Psoas muscle (tissue), 8 donors: Measurements from ENCODE around the gene ZBTB38. TPM values are rescaled to one million over a fixed set of nuclear protein-coding genes. Genes with fewer than 3 reads are reported as not detected.

Experiments used
- ATAC-seq, 4 donors: fragments of 200-7000 bp; cut with Tn5 transposase; one replicate each; pipeline ENCODE4 v1.9.1; 2020; ENCODE audit warnings: moderate library complexity in 3 of 4, mild to moderate bottlenecking in 2 of 4
- DNase-seq, 2 donors: peaks; one replicate each; pipeline ENCODE4 v3.0.0-alpha.2; 2020
- H3K27ac ChIP-seq: fragments of 200-600 bp; one replicate; pipeline ENCODE4 v1.8.0; 2022
- H3K27me3 ChIP-seq, 3 donors: fragments of 200-600 bp in 1 of 3; one replicate each; pipeline versions ENCODE4 v1.6.1 to v1.8.0; 2013 to 2022; ENCODE audit warnings: low read length in 2 of 3, mild to moderate bottlenecking in 2 of 3, moderate library complexity in 1 of 3; ENCODE audit not compliant: insufficient read depth in 3 of 3
- H3K36me3 ChIP-seq, 2 donors: fragments of 200-600 bp in 1 of 2; one replicate each; pipeline versions ENCODE4 v1.6.1 to v1.8.0; 2013 to 2022; ENCODE audit warnings: low read depth in 1 of 2, mild to moderate bottlenecking in 1 of 2, moderate library complexity in 1 of 2; ENCODE audit not compliant: insufficient read depth in 1 of 2
- H3K4me1 ChIP-seq: fragments of 200-600 bp; one replicate; pipeline ENCODE4 v1.8.0; 2022
- H3K4me3 ChIP-seq: fragments of 200-600 bp; one replicate; pipeline ENCODE4 v1.8.0; 2022; ENCODE audit warnings: mild to moderate bottlenecking
- H3K9me3 ChIP-seq: fragments of 200-600 bp; one replicate; pipeline ENCODE4 v1.8.0; 2022
- CTCF ChIP-seq: fragments of 200-600 bp; IDR thresholded peaks from one replicate; pipeline ENCODE4 v1.8.0; 2022; ENCODE audit warnings: antibody characterized with exemption
- whole genome bisulfite sequencing, 3 donors: extraction: QIAGEN DNeasy Blood & Tissue Kit; methylation state at CpG; one replicate each; pipeline versions ENCODE4 v1.1.6 to v1.1.7; 2013; 5-methylcytosine and 5-hydroxymethylcytosine counted together
- intact Hi-C, 2 donors: fragments of 100-400 bp; cut with DNase I; formaldehyde crosslinking; loops; one replicate each; pipeline versions ENCODE4 v1.11.0 to v1.14.2; 2022
- polyA plus RNA-seq, 3 donors: library from polyadenylated mRNA; stranded (reverse); fragments of 200-250 nt; gene quantifications; one replicate each; pipeline ENCODE4 v1.2.3, GENCODE V29; 2013
- total RNA-seq, 4 donors: library from RNA; stranded (reverse); fragmentation: NEBNext Ultra II Directional in 2 of 4; extraction: Animal tissue kit (Norgen Biotek cat#: 25700) in 2 of 4; gene quantifications; one replicate each; pipeline versions ENCODE4 v1.2.1 to v1.2.4, GENCODE V29; 2021 to 2023
- donor health status: healthy with polysubstance abuse.
- donor health status: DM: no; HTN: no; CAD: no; lungs with moderate emphysema.
- donor health status: Bipolar disorder and iron deficiency.
- donor health status: healthy.
- donor health status: DM: yes; HTN: yes; CAD: no.
- donor health status: DM: no; HTN: no; CAD: no.
- donor health status: DM: no; HTN: no; CAD: no.
- donor health status: DM: yes; HTN: yes; CAD: no.

Gene ZBTB38
- total and polyA plus RNA-seq, 7 donors = 24.2 to 212 (median 61.7) TPM

- H3K36me3 ChIP-seq = peaks cover 5 to 6% of the 10 kb centered on the region in 2 donors
These were observed 20.1 kb downstream of the ZBTB38 start for GRCh38 chr3:141388395-141388794.

DNA sequence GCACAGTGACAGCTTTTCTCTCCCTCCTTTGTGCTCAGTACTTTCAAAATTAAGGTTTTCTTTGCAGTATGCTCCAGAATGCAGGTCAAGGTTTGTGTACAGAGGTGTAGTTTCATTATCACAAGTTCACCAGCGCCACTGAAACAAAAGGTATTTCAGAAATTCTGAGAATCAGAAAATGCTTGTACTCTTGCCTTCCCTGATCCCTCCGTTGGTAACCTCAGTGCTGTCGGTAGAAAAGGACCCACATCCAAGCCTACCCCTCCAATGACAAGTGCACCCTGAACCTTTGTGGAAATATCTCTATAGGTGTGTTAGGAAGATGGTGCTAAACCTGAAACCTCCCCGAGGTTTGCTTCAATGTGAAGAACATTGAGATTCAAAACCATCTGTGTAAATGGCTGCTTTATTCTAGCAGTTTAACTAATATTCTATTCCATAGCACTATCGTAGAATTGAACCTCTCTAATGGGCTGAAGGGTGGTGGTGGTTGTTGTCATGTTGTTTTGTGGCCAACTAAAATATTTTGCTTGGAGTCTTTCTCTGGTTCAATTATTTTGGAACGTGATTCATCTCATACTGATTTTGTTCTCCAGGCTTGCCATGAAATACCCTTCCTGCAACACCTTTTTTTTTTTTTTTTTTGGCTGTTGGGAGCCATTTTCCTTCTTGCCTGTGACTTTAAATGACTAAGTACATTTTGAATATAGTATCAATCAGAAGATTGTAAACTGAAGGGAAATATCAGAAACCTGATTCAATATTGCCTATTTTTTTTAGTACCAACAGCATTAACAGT is 20.7 kb downstream of the ZBTB38 start:
- H3K27me3 ChIP-seq = no peaks in the 10 kb centered on the region
- H3K36me3 ChIP-seq = peaks cover 5 to 6% of the 10 kb centered on the region in 2 donors
- intact Hi-C loops = no loop called here
- 80 to 89% (median 85%) methylated on average over 6 of the region's 6 CpGs for WGBS, 3 donors
- ATAC-seq (no peak), DNase-seq (no peak)
- no peaks in the 10 kb centered on the region for H3K9me3 ChIP-seq
- TF ChIP-seq CTCF = no peak
- no peaks in the 10 kb centered on the region for H3K4me1 ChIP-seq
- H3K4me3 ChIP-seq = no peak overlapping the region
- H3K27ac ChIP-seq = no peak overlapping the region

More at GRCh38 chr3:141388395-141388794, 20.1 kb downstream of the ZBTB38 start:
- H3K27ac ChIP-seq = no peak overlapping the region
- DNase-seq = no peak
- H3K4me1 ChIP-seq = no peaks in the 10 kb centered on the region
- no peak overlapping the region for H3K4me3 ChIP-seq
- intact Hi-C loops = no loop called here
- ATAC-seq = no peak
- 92 to 94% (median 93%) methylated on average over 3 of the region's 3 CpGs for WGBS, 3 donors
- no peaks in the 10 kb centered on the region for H3K9me3 ChIP-seq
- no peak for TF ChIP-seq CTCF
- no peaks in the 10 kb centered on the region for H3K27me3 ChIP-seq

- TF ChIP-seq CTCF = no peak
- WGBS, 3 donors = 94 to 97% (median 95%) methylated on average over 5 of the region's 5 CpGs
- no peak for ATAC-seq
- no peak for DNase-seq
- Histone ChIP-seq H3K27me3 (no peaks in the 10 kb centered on the region), H3K4me3 (no peak overlapping the region), H3K36me3 (peaks cover 0 to 3% of the 10 kb centered on the region in 2 donors), H3K27ac (no peak overlapping the region), H3K4me1 (no peaks in the 10 kb centered on the region), H3K9me3 (no peaks in the 10 kb centered on the region)
- intact Hi-C loops = no loop called here
These were observed 21.4 kb downstream of the ZBTB38 start for GRCh38 chr3:141389703-141390102.

GRCh38 chr3:141390747-141391146 is 22.4 kb downstream of the ZBTB38 start:
- intact Hi-C loops = no loop called here
- H3K27ac ChIP-seq = no peak overlapping the region
- no peaks in the 10 kb centered on the region for H3K9me3 ChIP-seq
- ATAC-seq = no peak
- no peak for TF ChIP-seq CTCF
- DNase-seq = no peak
- 92 to 94% (median 94%) methylated on average over 5 of the region's 5 CpGs for WGBS, 3 donors
- no peak overlapping the region for H3K4me3 ChIP-seq
- H3K36me3 ChIP-seq = peaks cover 0 to 2% of the 10 kb centered on the region in 2 donors
- no peaks in the 10 kb centered on the region for H3K4me1 ChIP-seq
- H3K27me3 ChIP-seq = no peaks in the 10 kb centered on the region
